Forelimb muscle (tissue), 1 donor: Measurements from ENCODE around the gene RAB6D. TPM values are rescaled to one million over a fixed set of nuclear protein-coding genes. Genes with fewer than 3 reads are reported as not detected.
"Not testable (repeated sequence)": the region's sequence is repeated elsewhere in the genome, so short reads cannot be mapped to it uniquely, and the experiment has no call there.

Experiments used
- DNase-seq: peaks from one replicate; pipeline ENCODE4 v3.0.0-alpha.2; 2013; ENCODE audit warnings: low read depth
- polyA plus RNA-seq: library from polyadenylated mRNA; unstranded; fragments of 120-200 nt; gene quantifications from one replicate; pipeline ENCODE4 v1.2.1, GENCODE V29; 2013; ENCODE audit not compliant: insufficient read length

RAB6D gene
- polyA plus RNA-seq, 1 donor, result 1.2 TPM

- DNase-seq, result no peak
Measured at GRCh38 chr2:131366643-131367042, 2.7 kb upstream of the RAB6D start.

- no peak for DNase-seq
Measured at GRCh38 chr2:131365452-131365851, 1.5 kb upstream of the RAB6D start.

GRCh38 chr2:131363213-131363612 lies 755 bp downstream of the RAB6D start:
- DNase-seq, result not testable (repeated sequence)

GRCh38 chr2:131361773-131362172 lies 2.2 kb downstream of the RAB6D start:
- DNase-seq, result not testable (repeated sequence)

GRCh38 chr2:131353167-131353697 lies 10.7 kb downstream of the RAB6D start:
- DNase-seq, result not testable (repeated sequence)

GRCh38 chr2:131349021-131349420 lies 14.9 kb downstream of the RAB6D start:
- no peak for DNase-seq

- DNase-seq, result not testable (repeated sequence)
Measured at GRCh38 chr2:131347035-131347434, 16.9 kb downstream of the RAB6D start.

GRCh38 chr2:131339307-131339706 lies 24.7 kb downstream of the RAB6D start:
- not testable (repeated sequence) for DNase-seq

GRCh38 chr2:131335319-131335718 lies 28.6 kb downstream of the RAB6D start:
- not testable (repeated sequence) for DNase-seq

- DNase-seq, result not testable (repeated sequence)
Measured at GRCh38 chr2:131332709-131333108, 31.3 kb downstream of the RAB6D start.

- DNase-seq, result not testable (repeated sequence)
Measured at GRCh38 chr2:131331000-131331399, 33.0 kb downstream of the RAB6D start.

- DNase-seq, result no peak
Measured at GRCh38 chr2:131322209-131322608, 41.8 kb downstream of the RAB6D start.

GRCh38 chr2:131321344-131321743 lies 42.6 kb downstream of the RAB6D start:
- DNase-seq, result not testable (repeated sequence)

GRCh38 chr2:131311001-131311400 lies 53.0 kb downstream of the RAB6D start:
- not testable (repeated sequence) for DNase-seq

Other genes starting within 250 kb of the RAB6D start
- gene POTEE, start 154.6 kb downstream of the RAB6D start, polyA plus RNA-seq, result 0.10 TPM
- gene TUBA3D, start 112.0 kb upstream of the RAB6D start, polyA plus RNA-seq, result 0.72 TPM
- 49.9 TPM for gene MZT2A, start 128.2 kb upstream of the RAB6D start, polyA plus RNA-seq
- 1.8 TPM for gene CCDC74A, start 163.7 kb upstream of the RAB6D start, polyA plus RNA-seq